H1 (cell line): ENCODE measurements around the gene SLFN14. TPM values are rescaled to one million over a fixed set of nuclear protein-coding genes. Genes with fewer than 3 reads are reported as not detected.

Experiments used
- CTCF ChIA-PET: fragments of 300-600 bp; sonication (Branson Sonifier 250); formaldehyde crosslinking; loops from one replicate; lab custom pipeline; 2021; ENCODE audit not compliant: partially characterized antibody; lab: Charles Lee
- POLR2A ChIA-PET: fragments of 300-600 bp; sonication (Branson Sonifier 250); formaldehyde crosslinking; loops from one replicate; lab custom pipeline; 2021; ENCODE audit warnings: inconsistent platforms; ENCODE audit not compliant: partially characterized antibody; lab: Charles Lee
- DNase-seq, 2 experiments: peaks; one replicate each; pipeline versions ENCODE4 v3.0.0 to v3.0.0-alpha.2; 2010 to 2022; ENCODE audit warnings: low spot score in 2 of 2, low read depth in 1 of 2, mixed read lengths in 1 of 2
- FAIRE-seq: peaks from 2 replicates; lab custom pipeline; 2011; peaks lifted over from hg19 to GRCh38; lab: Jason Lieb, UNC
- H2AFZ ChIP-seq: 2 replicates; pipeline ENCODE4 v1.8.1; 2012; ENCODE audit warnings: low read length, inconsistent platforms
- H2AK5ac ChIP-seq: 2 replicates; pipeline ENCODE4 v1.6.1; 2013; ENCODE audit warnings: low read depth, low read length
- H2BK120ac ChIP-seq: replicated peaks from 2 replicates; pipeline ENCODE3; 2013; ENCODE audit warnings: low read depth, low read length, inconsistent platforms
- H2BK12ac ChIP-seq: 2 replicates; pipeline ENCODE4 v1.6.1; 2013; ENCODE audit warnings: low read depth, low read length
- H2BK15ac ChIP-seq: 2 replicates; pipeline ENCODE4 v1.6.1; 2013; ENCODE audit warnings: low read length
- H2BK20ac ChIP-seq: 2 replicates; pipeline ENCODE4 v1.6.1; 2013; ENCODE audit warnings: low read length
- H2BK5ac ChIP-seq: 2 replicates; pipeline ENCODE4 v1.6.1; 2013; ENCODE audit warnings: low read depth, low read length
- H3K14ac ChIP-seq: 2 replicates; pipeline ENCODE4 v1.6.1; 2013; ENCODE audit warnings: inconsistent platforms; ENCODE audit not compliant: insufficient read length
- H3K18ac ChIP-seq: 2 replicates; pipeline ENCODE4 v1.6.1; 2013; ENCODE audit warnings: low read length; ENCODE audit errors: extremely low read depth
- H3K23ac ChIP-seq: 2 replicates; pipeline ENCODE4 v1.6.1; 2013; ENCODE audit warnings: inconsistent platforms; ENCODE audit not compliant: insufficient read length
- H3K23me2 ChIP-seq: 2 replicates; pipeline ENCODE4 v1.6.1; 2013; ENCODE audit warnings: low read depth, low read length
- H3K27ac ChIP-seq: 2 replicates; pipeline ENCODE4 v1.6.1; 2011; ENCODE audit warnings: low read depth, low read length, inconsistent platforms
- H3K27me3 ChIP-seq, 4 experiments: replicated peaks in 1 of 4; 1 replicate in 1 of 4; 2 replicates in 3 of 4; pipeline versions ENCODE4 v1.6.1 to v1.8.1; 2011 to 2013; ENCODE audit warnings: low read length in 3 of 4, mild to moderate bottlenecking in 3 of 4, inconsistent platforms in 2 of 4, mixed read lengths in 2 of 4, moderate library complexity in 1 of 4; ENCODE audit not compliant: control insufficient read depth in 3 of 4, insufficient read depth in 3 of 4; ENCODE audit errors: extremely low read depth in 1 of 4
- H3K36me3 ChIP-seq, 4 experiments: 2 replicates each; pipeline versions ENCODE4 v1.6.1 to v1.8.1; 2011 to 2013; ENCODE audit warnings: mild to moderate bottlenecking in 4 of 4, low read length in 3 of 4, moderate library complexity in 2 of 4, control low read depth in 1 of 4, inconsistent platforms in 1 of 4; ENCODE audit not compliant: insufficient read depth in 4 of 4, control insufficient read depth in 2 of 4
- H3K4ac ChIP-seq: replicated peaks from 2 replicates; pipeline ENCODE3; 2013; ENCODE audit warnings: low read length, low read depth, mixed read lengths, inconsistent platforms; ENCODE audit not compliant: insufficient read length
- H3K4me1 ChIP-seq, 4 experiments: replicated peaks in 1 of 4; 1 replicate in 1 of 4; 2 replicates in 3 of 4; pipeline versions ENCODE4 v1.6.1 to v1.8.1; 2011 to 2013; ENCODE audit warnings: low read length in 3 of 4, inconsistent platforms in 2 of 4, mixed read lengths in 1 of 4; ENCODE audit not compliant: insufficient read depth in 4 of 4, control insufficient read depth in 3 of 4
- H3K4me2 ChIP-seq, 2 experiments: 2 replicates each; pipeline versions ENCODE4 v1.6.1 to v1.8.1; 2011 to 2013; ENCODE audit warnings: low read depth in 2 of 2, low read length in 2 of 2, control low read depth in 1 of 2, inconsistent platforms in 1 of 2, mild to moderate bottlenecking in 1 of 2; ENCODE audit not compliant: insufficient read depth in 1 of 2
- H3K4me3 ChIP-seq, 4 experiments: fragments of 200-600, 300-600 bp in 1 of 4; sonication (generic), shearing (Covaris generic), sonication (Bioruptor Twin) in 1 of 4; 2 replicates each; pipeline versions ENCODE4 v1.5.1 to v1.8.1; 2011 to 2016; ENCODE audit warnings: low read length in 4 of 4, low read depth in 3 of 4, control low read depth in 2 of 4, inconsistent platforms in 2 of 4, mild to moderate bottlenecking in 2 of 4, mixed read lengths in 1 of 4, moderate library complexity in 1 of 4; ENCODE audit not compliant: insufficient read depth in 2 of 4; ENCODE audit errors: extremely low read depth in 1 of 4
- H3K56ac ChIP-seq: replicated peaks from 2 replicates; pipeline ENCODE3; 2013; ENCODE audit warnings: low read depth, mild to moderate bottlenecking, mixed read lengths, low read length, inconsistent platforms; ENCODE audit not compliant: insufficient read length
- H3K79me1 ChIP-seq: 2 replicates; pipeline ENCODE4 v1.6.1; 2013; ENCODE audit warnings: low read depth, low read length, control low read depth
- H3K79me2 ChIP-seq, 2 experiments: 2 replicates each; pipeline versions ENCODE4 v1.6.1 to v1.8.1; 2012 to 2013; ENCODE audit warnings: low read length in 2 of 2, mild to moderate bottlenecking in 2 of 2, inconsistent platforms in 1 of 2; ENCODE audit not compliant: insufficient read depth in 2 of 2, control insufficient read depth in 1 of 2
- H3K9ac ChIP-seq, 4 experiments: replicated peaks in 1 of 4; 1 replicate in 1 of 4; 2 replicates in 3 of 4; pipeline versions ENCODE4 v1.6.1 to v1.8.1; 2011 to 2013; ENCODE audit warnings: low read depth in 3 of 4, low read length in 3 of 4, control low read depth in 2 of 4, mild to moderate bottlenecking in 2 of 4, moderate library complexity in 2 of 4, inconsistent platforms in 1 of 4; ENCODE audit errors: extremely low read depth in 1 of 4
- H3K9me3 ChIP-seq, 2 experiments: 2 replicates each; pipeline versions ENCODE4 v1.6.1 to v1.8.1; 2012 to 2013; ENCODE audit warnings: mild to moderate bottlenecking in 2 of 2, moderate library complexity in 2 of 2, control low read depth in 1 of 2, inconsistent platforms in 1 of 2, low read depth in 1 of 2, low read length in 1 of 2, mixed read lengths in 1 of 2; ENCODE audit not compliant: insufficient read depth in 2 of 2
- H4K20me1 ChIP-seq, 2 experiments: replicated peaks in 1 of 2; 2 replicates each; pipeline versions ENCODE3 to v1.8.1; 2011 to 2013; ENCODE audit warnings: inconsistent platforms in 2 of 2, low read length in 2 of 2, mild to moderate bottlenecking in 1 of 2; ENCODE audit not compliant: insufficient read depth in 2 of 2, control insufficient read depth in 1 of 2
- H4K5ac ChIP-seq: 2 replicates; pipeline ENCODE4 v1.6.1; 2013; ENCODE audit warnings: low read length, low read depth, mixed read lengths, inconsistent platforms; ENCODE audit not compliant: insufficient read length
- H4K8ac ChIP-seq: 2 replicates; pipeline ENCODE4 v1.8.0; 2013; ENCODE audit warnings: mild to moderate bottlenecking, moderate library complexity, low read length, inconsistent platforms; ENCODE audit not compliant: insufficient read depth; ENCODE audit errors: extremely low read depth
- H4K91ac ChIP-seq: replicated peaks from 2 replicates; pipeline ENCODE3; 2013; ENCODE audit warnings: low read length, mixed read lengths, inconsistent platforms; ENCODE audit not compliant: insufficient read length
- ATF2 ChIP-seq: IDR thresholded peaks from 2 replicates; pipeline ENCODE4 v1.6.1; 2012; ENCODE audit warnings: low read length, inconsistent platforms
- CBX8 ChIP-seq: fragments of 300-800, 300-1000 bp; sonication (generic); IDR thresholded peaks from 2 replicates; pipeline ENCODE4 v1.7.1; 2016; ENCODE audit warnings: low read depth, low read length, borderline replicate concordance
- CTBP2 ChIP-seq: IDR thresholded peaks from 2 replicates; pipeline ENCODE4 v1.7.0; 2011; ENCODE audit warnings: borderline replicate concordance, mild to moderate bottlenecking, moderate library complexity, mixed read lengths, low read length; ENCODE audit not compliant: insufficient read depth, insufficient read length
- JUND ChIP-seq: IDR thresholded peaks from 2 replicates; pipeline ENCODE4 v1.6.1; 2011; ENCODE audit warnings: mild to moderate bottlenecking, improper control_type of control experiment, low read length
- POU5F1 ChIP-seq: IDR thresholded peaks from 2 replicates; pipeline ENCODE4 v1.6.1; 2011; ENCODE audit warnings: low read depth, mild to moderate bottlenecking, low read length, moderate library complexity
- RAD21 ChIP-seq, 2 experiments: IDR thresholded peaks in 1 of 2; conservative IDR thresholded peaks in 1 of 2; 2 replicates each; pipeline ENCODE4 v1.6.1; 2011; ENCODE audit warnings: low read depth in 2 of 2, low read length in 2 of 2, improper control_type of control experiment in 1 of 2, inconsistent platforms in 1 of 2, mild to moderate bottlenecking in 1 of 2, moderate library complexity in 1 of 2
- RNF2 ChIP-seq: fragments of 200-900, 300-1000 bp; sonication (generic); IDR thresholded peaks from 2 replicates; pipeline ENCODE4 v1.7.1; 2016; ENCODE audit warnings: borderline replicate concordance, low read depth, mild to moderate bottlenecking, antibody characterized with exemption, low read length; ENCODE audit not compliant: poor library complexity, severe bottlenecking; ENCODE audit errors: missing control alignments
- SRF ChIP-seq: IDR thresholded peaks from 2 replicates; pipeline ENCODE4 v1.6.1; 2011; ENCODE audit warnings: mild to moderate bottlenecking, low read depth, low read length, moderate library complexity
- TAF1 ChIP-seq: IDR thresholded peaks from 2 replicates; pipeline ENCODE4 v1.6.1; 2011; ENCODE audit warnings: mild to moderate bottlenecking, low read depth, low read length
- whole genome bisulfite sequencing, 2 experiments: shearing (Covaris generic) in 1 of 2; methylation state at CpG; one replicate each; pipeline versions ENCODE4 v1.1.6 to v1.1.7; 2013 to 2015; ENCODE audit warnings: low lambda C conversion rate in 2 of 2, mixed read lengths in 2 of 2, inconsistent platforms in 1 of 2, low coverage in 1 of 2, missing lambda C conversion rate in 1 of 2; ENCODE audit not compliant: insufficient replicate concordance in 2 of 2, insufficient coverage in 1 of 2, insufficient read length in 1 of 2; ENCODE audit errors: extremely low coverage in 1 of 2, missing lambda C conversion rate in 1 of 2; 5-methylcytosine and 5-hydroxymethylcytosine counted together
- polyA plus RNA-seq, 7 experiments: library from polyadenylated mRNA; depleted of rRNA in 3 of 7; stranded (reverse) in 5 of 7; unstranded in 2 of 7; fragments of >200 nt in 5 of 7; fragments of 200-250 nt in 2 of 7; gene quantifications; 1 replicate in 5 of 7; 2 replicates in 1 of 7; 4 replicates in 1 of 7; pipeline versions ENCODE4 v1.2.1 to v1.2.3, GENCODE V29; 2011 to 2013; ENCODE audit warnings: missing spikeins in 2 of 7, mixed read lengths in 2 of 7
- total RNA-seq: library from RNA; stranded (reverse); fragmentation: NEBNext Ultra II Directional; extraction: Animal tissue kit (Norgen Biotek cat#: 25700); gene quantifications from 2 replicates; pipeline ENCODE4 v1.2.1, GENCODE V29; 2021
- TF ChIP-seq, protein P1 (sequence below): IDR thresholded peaks from 2 replicates; pipeline ENCODE4 v1.6.1; 2012; ENCODE audit warnings: inconsistent platforms
- TF ChIP-seq, protein P2 (sequence below): IDR thresholded peaks from 2 replicates; pipeline ENCODE4 v1.6.1; 2011; ENCODE audit warnings: low read depth, mild to moderate bottlenecking, low read length; ENCODE audit not compliant: insufficient read depth

The SLFN14 gene
- total and polyA plus RNA-seq, 2 of the 8 experiments (the other 6 are each of a cell fraction or from before 2014, with no cell fraction given), result 0.03 TPM; not detected in 1

GRCh38 chr17:35603674-35604073 is 43.1 kb upstream of the SLFN14 start:
- POLR2A ChIA-PET, result no interaction called here
- Histone ChIP-seq H3K36me3 (peaks cover 17 to 70% (median 40%) of the 10 kb centered on the region in 4 experiments), H3K23me2 (no peaks in the 10 kb centered on the region), H3K14ac (no peak overlapping the region), H2BK20ac (no peak overlapping the region), H3K18ac (no peak overlapping the region), H2AFZ (no peak overlapping the region), H3K27me3 (no peaks in the 10 kb centered on the region), H2BK15ac (no peak overlapping the region), H4K20me1 (peaks cover 2 to 3% of the 10 kb centered on the region in 2 experiments), H3K23ac (no peak overlapping the region), H2BK5ac (no peak overlapping the region), H3K27ac (no peak overlapping the region), H3K56ac (no peak overlapping the region), H2BK12ac (no peak overlapping the region), H3K79me2 (no peaks in the 10 kb centered on the region), H3K79me1 (no peaks in the 10 kb centered on the region), H3K4me1 (no peaks in the 10 kb centered on the region), H4K8ac (no peak overlapping the region), H4K91ac (no peak overlapping the region), H3K9ac (no peak overlapping the region), H3K4ac (no peak overlapping the region), H2AK5ac (no peak overlapping the region), H2BK120ac (no peak overlapping the region), H3K4me2 (no peak overlapping the region), H3K9me3 (no peaks in the 10 kb centered on the region), H3K4me3 (no peak overlapping the region), H4K5ac (no peak overlapping the region)
- no peak for DNase-seq
- 95% methylated on average over 7 of the region's 7 CpGs; no CpG with 5 or more reads in 1 of the 2 experiments for WGBS, 2 experiments
- CTCF ChIA-PET, result interaction anchor here (0.7 to 2.1 kb wide), 4 partner anchors 8 to 205 kb away, joined by 3 to 12 read pairs (median 3); no protein-coding TSS in a partner anchor
- FAIRE-seq, result no peak
- TF ChIP-seq RAD21 (IDR thresholded peaks at IDR 0.05 in 1 of 2, conservative IDR thresholded peaks at IDR 0.05 in 1 of 2; ENCODE audit: low read depth in 2 of 2, low read length in 2 of 2), result no peak
- no peak for TF ChIP-seq POU5F1
- TF ChIP-seq TAF1, result no peak
- TF ChIP-seq, protein P1, sequence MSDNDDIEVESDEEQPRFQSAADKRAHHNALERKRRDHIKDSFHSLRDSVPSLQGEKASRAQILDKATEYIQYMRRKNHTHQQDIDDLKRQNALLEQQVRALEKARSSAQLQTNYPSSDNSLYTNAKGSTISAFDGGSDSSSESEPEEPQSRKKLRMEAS, result no peak
- no peak for TF ChIP-seq JUND
- TF ChIP-seq, protein P2, sequence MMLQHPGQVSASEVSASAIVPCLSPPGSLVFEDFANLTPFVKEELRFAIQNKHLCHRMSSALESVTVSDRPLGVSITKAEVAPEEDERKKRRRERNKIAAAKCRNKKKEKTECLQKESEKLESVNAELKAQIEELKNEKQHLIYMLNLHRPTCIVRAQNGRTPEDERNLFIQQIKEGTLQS, result no peak
- TF ChIP-seq CBX8, result no peak
- no peak for TF ChIP-seq RNF2
- no peak for TF ChIP-seq SRF
- TF ChIP-seq CTBP2, result no peak
- no peak for TF ChIP-seq ATF2
